Smooth muscle cell (in vitro differentiated cells): ENCODE measurements around the gene MBD3. TPM values are rescaled to one million over a fixed set of nuclear protein-coding genes. Genes with fewer than 3 reads are reported as not detected.

Source experiments
- DNase-seq: peaks from one replicate; lab custom pipeline; 2025; ENCODE audit not compliant: unreplicated experiment; lab: John Stamatoyannopoulos, UW
- H2AFZ ChIP-seq: fragments of 200-600 bp; sonication (generic); 2 replicates; pipeline ENCODE4 v1.6.0; 2016; ENCODE audit warnings: antibody characterized with exemption, low read depth, mild to moderate bottlenecking
- H3F3A ChIP-seq: fragments of 200-600 bp; sonication (generic); 2 replicates; pipeline ENCODE4 v1.6.0; 2017; ENCODE audit warnings: antibody characterized with exemption, low read depth
- H3K27ac ChIP-seq: fragments of 200-600 bp; sonication (generic); 2 replicates; pipeline ENCODE4 v1.5.1; 2016; ENCODE audit warnings: low read depth, mild to moderate bottlenecking
- H3K27me3 ChIP-seq: fragments of 200-600 bp; sonication (generic); 2 replicates; pipeline ENCODE4 v1.6.1; 2016; ENCODE audit warnings: low read depth, mild to moderate bottlenecking
- H3K36me3 ChIP-seq: fragments of 200-600 bp; sonication (generic); 2 replicates; pipeline ENCODE4 v1.5.1; 2016; ENCODE audit warnings: low read depth
- H3K4me1 ChIP-seq: fragments of 200-600 bp; sonication (generic); 2 replicates; pipeline ENCODE4 v1.5.1; 2016; ENCODE audit warnings: low read depth
- H3K4me2 ChIP-seq: fragments of 200-600 bp; sonication (generic); 2 replicates; pipeline ENCODE4 v1.6.0; 2016; ENCODE audit warnings: mild to moderate bottlenecking
- H3K4me3 ChIP-seq: fragments of 200-600 bp; sonication (generic); 2 replicates; pipeline ENCODE4 v1.5.1; 2016; ENCODE audit warnings: mild to moderate bottlenecking
- H3K79me2 ChIP-seq: fragments of 200-600 bp; sonication (generic); 2 replicates; pipeline ENCODE4 v1.6.0; 2016; ENCODE audit warnings: low read depth, mild to moderate bottlenecking
- H3K9ac ChIP-seq: fragments of 200-600 bp; sonication (generic); 2 replicates; pipeline ENCODE4 v1.6.0; 2016; ENCODE audit warnings: low read depth
- H3K9me3 ChIP-seq: fragments of 200-600 bp; sonication (generic); replicated peaks from 2 replicates; pipeline ENCODE4 v1.5.1; 2016; ENCODE audit warnings: low read depth
- H4K20me1 ChIP-seq: fragments of 200-600 bp; sonication (generic); 2 replicates; pipeline ENCODE4 v1.6.0; 2016; ENCODE audit warnings: low read depth
- CTCF ChIP-seq: fragments of 200-600 bp; sonication (generic); IDR thresholded peaks from 2 replicates; pipeline ENCODE4 v1.5.1; 2017; ENCODE audit warnings: borderline replicate concordance, mild to moderate bottlenecking, antibody characterized with exemption; ENCODE audit not compliant: insufficient read depth, poor library complexity, severe bottlenecking
- WGBS: methylation state at CpG from one replicate; pipeline ENCODE4 v1.1.7; 2016; ENCODE audit warnings: low lambda C conversion rate; 5-methylcytosine and 5-hydroxymethylcytosine counted together
- polyA plus RNA-seq: library from polyadenylated mRNA; unstranded; fragments of >200 nt; fragmentation: Nextera tagmentation; extraction: Ambion mirVana; gene quantifications from 2 replicates; pipeline ENCODE4 v1.2.1, GENCODE V29; 2016
- total RNA-seq: library from RNA; depleted of rRNA; stranded (reverse); fragments of >200 nt; gene quantifications from 2 replicates; pipeline ENCODE4 v1.2.3, GENCODE V29; 2014

MBD3 gene
- total and polyA plus RNA-seq, 2 experiments from 2014 or later = 40.3 to 47.3 TPM

DNA sequence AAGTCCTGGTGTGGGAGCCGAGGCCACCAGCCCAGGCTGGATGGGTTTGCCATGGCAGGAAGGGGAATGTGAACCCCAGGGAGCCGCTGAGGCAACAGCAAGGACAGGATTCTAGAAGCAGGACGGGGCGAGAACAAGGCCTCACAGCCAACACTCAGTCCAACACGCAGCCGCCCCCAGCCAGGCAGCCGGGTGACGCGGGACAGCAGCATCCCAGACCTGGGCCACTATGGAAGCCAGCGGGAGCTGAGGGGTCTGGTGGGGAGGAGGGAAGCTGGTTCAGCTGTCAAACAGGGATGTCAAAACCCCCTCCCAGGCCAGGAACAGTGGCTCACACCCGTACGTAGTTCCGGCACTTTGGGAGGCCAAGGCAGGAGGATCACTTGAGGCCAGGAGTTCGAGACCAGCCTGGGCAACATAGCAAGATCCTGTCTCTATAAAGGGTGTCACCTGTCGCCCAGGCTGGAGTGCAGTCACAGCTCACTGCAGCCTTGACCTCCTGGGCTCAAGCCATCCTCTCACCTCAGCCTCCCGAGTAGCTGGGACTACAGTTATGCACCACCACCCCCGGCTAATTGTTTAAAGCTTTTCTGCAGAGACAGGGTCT, 31.3 kb downstream of the MBD3 start:
- Histone ChIP-seq H3K4me2 (no peak overlapping the region), H3K4me3 (no peak overlapping the region), H4K20me1 (peaks cover 100% of the 10 kb centered on the region), H3K36me3 (no peaks in the 10 kb centered on the region), H3K27me3 (no peaks in the 10 kb centered on the region), H3F3A (no peaks in the 10 kb centered on the region), H3K9me3 (no peaks in the 10 kb centered on the region), H2AFZ (no peak overlapping the region), H3K4me1 (peaks cover 11% of the 10 kb centered on the region), H3K9ac (no peak overlapping the region), H3K27ac (no peak overlapping the region), H3K79me2 (peaks cover 90% of the 10 kb centered on the region)
- DNase-seq = no peak
- WGBS = 97% methylated on average over 17 of the region's 17 CpGs
- TF ChIP-seq CTCF = no peak

DNA sequence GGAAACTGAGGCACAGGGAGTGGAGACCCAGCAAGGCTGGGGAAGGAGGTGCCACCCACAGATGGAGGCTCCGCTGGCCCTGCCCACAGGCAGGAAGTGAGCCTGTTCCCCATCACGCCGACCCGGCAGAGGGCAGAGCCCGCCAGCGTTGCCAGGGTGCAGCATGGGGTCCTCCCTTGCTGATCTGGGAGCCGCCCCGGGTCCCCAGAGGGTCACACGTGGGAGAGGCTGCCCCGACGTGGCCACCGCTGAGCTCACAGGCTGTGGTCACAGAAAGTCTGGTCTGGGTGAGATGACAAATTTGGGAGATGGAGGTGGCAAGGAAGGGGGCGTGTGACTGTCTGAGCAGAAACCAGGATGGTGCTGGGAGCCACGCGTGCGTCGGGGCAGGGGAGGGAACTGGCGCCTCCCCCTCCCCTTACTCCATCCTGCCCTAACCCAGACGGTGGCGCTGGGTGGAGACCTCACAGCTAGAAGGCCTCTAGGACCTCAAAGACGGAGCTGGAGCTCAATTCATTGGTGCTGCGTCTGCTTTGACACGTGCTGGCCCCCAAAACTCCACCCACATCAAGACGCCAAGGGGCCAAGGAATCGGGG, 32.3 kb downstream of the MBD3 start:
- Histone ChIP-seq H3K9me3 (no peaks in the 10 kb centered on the region), H3K4me3 (no peak overlapping the region), H3K27me3 (no peaks in the 10 kb centered on the region), H4K20me1 (peaks cover 94% of the 10 kb centered on the region), H3K27ac (no peak overlapping the region), H3K4me1 (peaks cover 4% of the 10 kb centered on the region), H3K9ac (no peak overlapping the region), H3F3A (no peaks in the 10 kb centered on the region), H3K79me2 (peaks cover 82% of the 10 kb centered on the region), H2AFZ (no peak overlapping the region), H3K36me3 (no peaks in the 10 kb centered on the region), H3K4me2 (no peak overlapping the region)
- 93% methylated on average over 25 of the region's 25 CpGs for WGBS
- TF ChIP-seq CTCF = no peak
- no peak for DNase-seq

DNA sequence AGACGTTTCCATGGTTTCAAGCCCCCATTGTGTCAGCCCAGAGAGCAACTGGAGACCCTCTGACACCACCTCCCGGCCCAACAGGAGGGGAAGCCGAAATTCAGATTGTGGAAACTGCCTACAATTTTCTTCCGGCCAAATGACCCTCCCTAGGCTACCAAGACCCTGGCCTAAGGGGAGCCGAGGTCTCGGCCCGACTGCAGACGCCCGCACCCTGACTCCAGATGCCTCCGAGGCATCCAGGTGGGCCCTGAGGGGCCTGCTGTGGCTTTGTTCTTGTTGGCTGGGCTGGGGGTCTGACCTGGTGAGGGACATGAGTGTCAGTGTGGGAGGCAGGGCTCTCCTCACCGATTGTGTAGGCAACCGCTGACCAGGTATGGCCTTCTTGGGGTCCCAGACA, 34.1 kb downstream of the MBD3 start:
- Histone ChIP-seq H3K27me3 (no peaks in the 10 kb centered on the region), H3K9ac (no peak overlapping the region), H3K4me2 (no peak overlapping the region), H3K4me3 (no peak overlapping the region), H3K27ac (no peak overlapping the region), H2AFZ (no peak overlapping the region), H3K79me2 (peaks cover 64% of the 10 kb centered on the region), H3F3A (no peaks in the 10 kb centered on the region), H3K9me3 (no peaks in the 10 kb centered on the region), H3K4me1 (no peaks in the 10 kb centered on the region), H3K36me3 (no peaks in the 10 kb centered on the region), H4K20me1 (peaks cover 94% of the 10 kb centered on the region)
- DNase-seq = no peak
- TF ChIP-seq CTCF = no peak
- WGBS = 93% methylated on average over 12 of the region's 12 CpGs
